ENCODE data around the gene LRRC56. TPM values are rescaled to one million over a fixed set of nuclear protein-coding genes. Genes with fewer than 3 reads are reported as not detected.

LRRC56 gene
- total and polyA plus RNA-seq, 9 of the 15 experiments (the other 6 are each of a cell fraction or from before 2014, with no cell fraction given): 0.03 to 4.5 (median 1.0) TPM; not detected in 1

GRCh38 chr11:518463-519202 lies 18.7 kb upstream of the LRRC56 start (continued):
- TF ChIP-seq, protein P1, sequence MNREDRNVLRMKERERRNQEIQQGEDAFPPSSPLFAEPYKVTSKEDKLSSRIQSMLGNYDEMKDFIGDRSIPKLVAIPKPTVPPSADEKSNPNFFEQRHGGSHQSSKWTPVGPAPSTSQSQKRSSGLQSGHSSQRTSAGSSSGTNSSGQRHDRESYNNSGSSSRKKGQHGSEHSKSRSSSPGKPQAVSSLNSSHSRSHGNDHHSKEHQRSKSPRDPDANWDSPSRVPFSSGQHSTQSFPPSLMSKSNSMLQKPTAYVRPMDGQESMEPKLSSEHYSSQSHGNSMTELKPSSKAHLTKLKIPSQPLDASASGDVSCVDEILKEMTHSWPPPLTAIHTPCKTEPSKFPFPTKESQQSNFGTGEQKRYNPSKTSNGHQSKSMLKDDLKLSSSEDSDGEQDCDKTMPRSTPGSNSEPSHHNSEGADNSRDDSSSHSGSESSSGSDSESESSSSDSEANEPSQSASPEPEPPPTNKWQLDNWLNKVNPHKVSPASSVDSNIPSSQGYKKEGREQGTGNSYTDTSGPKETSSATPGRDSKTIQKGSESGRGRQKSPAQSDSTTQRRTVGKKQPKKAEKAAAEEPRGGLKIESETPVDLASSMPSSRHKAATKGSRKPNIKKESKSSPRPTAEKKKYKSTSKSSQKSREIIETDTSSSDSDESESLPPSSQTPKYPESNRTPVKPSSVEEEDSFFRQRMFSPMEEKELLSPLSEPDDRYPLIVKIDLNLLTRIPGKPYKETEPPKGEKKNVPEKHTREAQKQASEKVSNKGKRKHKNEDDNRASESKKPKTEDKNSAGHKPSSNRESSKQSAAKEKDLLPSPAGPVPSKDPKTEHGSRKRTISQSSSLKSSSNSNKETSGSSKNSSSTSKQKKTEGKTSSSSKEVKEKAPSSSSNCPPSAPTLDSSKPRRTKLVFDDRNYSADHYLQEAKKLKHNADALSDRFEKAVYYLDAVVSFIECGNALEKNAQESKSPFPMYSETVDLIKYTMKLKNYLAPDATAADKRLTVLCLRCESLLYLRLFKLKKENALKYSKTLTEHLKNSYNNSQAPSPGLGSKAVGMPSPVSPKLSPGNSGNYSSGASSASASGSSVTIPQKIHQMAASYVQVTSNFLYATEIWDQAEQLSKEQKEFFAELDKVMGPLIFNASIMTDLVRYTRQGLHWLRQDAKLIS (CRISPR knock-in tag; IDR thresholded peaks at IDR 0.05): peak; percentile 27; the same call in 1 of the 2 replicates
- TF ChIP-seq E2F1 (CRISPR knock-in tag; IDR thresholded peaks at IDR 0.05) (peak; percentile 91), NCOA2 (IDR thresholded peaks at IDR 0.05; ENCODE audit: partially characterized antibody in 2 of 2) (no peak), ZKSCAN1 (IDR thresholded peaks at IDR 0.05; ENCODE audit: low read depth, low read length) (peak; percentile 68; the same call in 1 of the 2 replicates), SUPT5H (IDR thresholded peaks at IDR 0.05) (peak; percentile 47; the same call in 1 of the 2 replicates), ZNF639 (CRISPR knock-in tag; conservative IDR thresholded peaks at IDR 0.05 in 1 of 2, IDR thresholded peaks at IDR 0.05 in 1 of 2) (peak in 1 of 2 experiments; percentile 85; a peak in 2 of 4 replicates), NR3C1 (CRISPR knock-in tag; IDR thresholded peaks at IDR 0.05) (no peak), ZBTB1 (CRISPR knock-in tag; IDR thresholded peaks at IDR 0.05; ENCODE audit: borderline replicate concordance, low read depth) (peak; percentile 84; the same call in 1 of the 2 replicates), PRPF4 (IDR thresholded peaks at IDR 0.05; ENCODE audit: insufficient read depth, low read depth, low read length, poor library complexity, severe bottlenecking) (peak; percentile 78)
- TF ChIP-seq, protein P2, sequence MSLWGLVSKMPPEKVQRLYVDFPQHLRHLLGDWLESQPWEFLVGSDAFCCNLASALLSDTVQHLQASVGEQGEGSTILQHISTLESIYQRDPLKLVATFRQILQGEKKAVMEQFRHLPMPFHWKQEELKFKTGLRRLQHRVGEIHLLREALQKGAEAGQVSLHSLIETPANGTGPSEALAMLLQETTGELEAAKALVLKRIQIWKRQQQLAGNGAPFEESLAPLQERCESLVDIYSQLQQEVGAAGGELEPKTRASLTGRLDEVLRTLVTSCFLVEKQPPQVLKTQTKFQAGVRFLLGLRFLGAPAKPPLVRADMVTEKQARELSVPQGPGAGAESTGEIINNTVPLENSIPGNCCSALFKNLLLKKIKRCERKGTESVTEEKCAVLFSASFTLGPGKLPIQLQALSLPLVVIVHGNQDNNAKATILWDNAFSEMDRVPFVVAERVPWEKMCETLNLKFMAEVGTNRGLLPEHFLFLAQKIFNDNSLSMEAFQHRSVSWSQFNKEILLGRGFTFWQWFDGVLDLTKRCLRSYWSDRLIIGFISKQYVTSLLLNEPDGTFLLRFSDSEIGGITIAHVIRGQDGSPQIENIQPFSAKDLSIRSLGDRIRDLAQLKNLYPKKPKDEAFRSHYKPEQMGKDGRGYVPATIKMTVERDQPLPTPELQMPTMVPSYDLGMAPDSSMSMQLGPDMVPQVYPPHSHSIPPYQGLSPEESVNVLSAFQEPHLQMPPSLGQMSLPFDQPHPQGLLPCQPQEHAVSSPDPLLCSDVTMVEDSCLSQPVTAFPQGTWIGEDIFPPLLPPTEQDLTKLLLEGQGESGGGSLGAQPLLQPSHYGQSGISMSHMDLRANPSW (CRISPR knock-in tag; IDR thresholded peaks at IDR 0.05): no peak
- TF ChIP-seq, protein P3, sequence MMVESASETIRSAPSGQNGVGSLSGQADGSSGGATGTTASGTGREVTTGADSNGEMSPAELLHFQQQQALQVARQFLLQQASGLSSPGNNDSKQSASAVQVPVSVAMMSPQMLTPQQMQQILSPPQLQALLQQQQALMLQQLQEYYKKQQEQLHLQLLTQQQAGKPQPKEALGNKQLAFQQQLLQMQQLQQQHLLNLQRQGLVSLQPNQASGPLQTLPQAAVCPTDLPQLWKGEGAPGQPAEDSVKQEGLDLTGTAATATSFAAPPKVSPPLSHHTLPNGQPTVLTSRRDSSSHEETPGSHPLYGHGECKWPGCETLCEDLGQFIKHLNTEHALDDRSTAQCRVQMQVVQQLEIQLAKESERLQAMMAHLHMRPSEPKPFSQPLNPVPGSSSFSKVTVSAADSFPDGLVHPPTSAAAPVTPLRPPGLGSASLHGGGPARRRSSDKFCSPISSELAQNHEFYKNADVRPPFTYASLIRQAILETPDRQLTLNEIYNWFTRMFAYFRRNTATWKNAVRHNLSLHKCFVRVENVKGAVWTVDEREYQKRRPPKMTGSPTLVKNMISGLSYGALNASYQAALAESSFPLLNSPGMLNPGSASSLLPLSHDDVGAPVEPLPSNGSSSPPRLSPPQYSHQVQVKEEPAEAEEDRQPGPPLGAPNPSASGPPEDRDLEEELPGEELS (CRISPR knock-in tag; IDR thresholded peaks at IDR 0.05; ENCODE audit: borderline replicate concordance): no peak
